ENCODE results near the gene SLC26A3. TPM values are rescaled to one million over a fixed set of nuclear protein-coding genes. Genes with fewer than 3 reads are reported as not detected.

SLC26A3 gene
- total RNA-seq, 1 donor from 2014 or later: not detected

- no peaks in the 10 kb centered on the region for H3K9me3 Mint-ChIP-seq
- no peak overlapping the region for H3K27ac Mint-ChIP-seq
- intact Hi-C loops (cut with micrococcal nuclease): loop anchor here (5.0 kb wide), 1 partner anchor 524 kb away; no protein-coding TSS in a partner anchor
- DNase-seq (ENCODE audit: low spot score): no peak
- peaks cover 16% of the 10 kb centered on the region for H3K27me3 Mint-ChIP-seq (ENCODE audit: insufficient read depth)
- no peaks in the 10 kb centered on the region for H3K36me3 Mint-ChIP-seq (ENCODE audit: low read depth)
- no peak overlapping the region for H3K4me3 Mint-ChIP-seq
- H3K4me1 Mint-ChIP-seq (ENCODE audit: low read depth): no peaks in the 10 kb centered on the region
Measured at GRCh38 chr7:107726356-107727130, 76.5 kb downstream of the SLC26A3 start.

DNA sequence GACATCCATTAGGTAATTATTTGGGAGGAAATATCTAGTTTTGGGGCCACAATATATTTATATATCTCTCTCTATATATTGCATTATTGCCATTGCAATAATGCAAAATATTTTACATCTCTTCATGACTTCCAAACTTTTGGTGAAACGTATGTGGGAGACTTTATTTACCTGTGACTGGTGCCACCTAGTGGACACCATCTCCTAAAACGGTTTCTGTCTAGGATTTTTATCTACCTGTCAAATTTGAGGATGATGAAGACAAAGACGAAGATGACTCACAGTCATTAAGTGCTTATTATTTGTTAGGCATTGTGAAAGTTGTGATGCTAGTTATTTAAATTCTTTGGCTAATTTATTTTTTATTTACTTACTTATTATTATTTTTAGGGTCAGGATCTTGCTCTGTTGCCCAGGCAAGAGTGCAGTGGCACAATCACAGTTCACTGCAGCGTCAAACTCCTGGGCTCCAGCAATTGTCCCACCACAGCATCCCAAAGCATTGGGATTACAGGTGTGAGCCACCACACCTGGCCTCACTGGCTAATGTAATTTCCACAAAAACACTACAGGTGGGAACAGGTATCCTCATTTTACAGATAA, 77.8 kb downstream of the SLC26A3 start:
- no peak overlapping the region for H3K4me3 Mint-ChIP-seq
- H3K4me1 Mint-ChIP-seq (ENCODE audit: low read depth): no peaks in the 10 kb centered on the region

GRCh38 chr7:107723255-107723654, 79.8 kb downstream of the SLC26A3 start:
- Mint-ChIP-seq H3K27me3 (ENCODE audit: insufficient read depth) (peaks cover 16% of the 10 kb centered on the region), H3K9me3 (no peaks in the 10 kb centered on the region), H3K4me1 (ENCODE audit: low read depth) (no peaks in the 10 kb centered on the region), H3K36me3 (ENCODE audit: low read depth) (no peaks in the 10 kb centered on the region), H3K4me3 (no peak overlapping the region), H3K27ac (no peak overlapping the region)
- intact Hi-C loops (cut with micrococcal nuclease): no loop called here
- no peak for DNase-seq (ENCODE audit: low spot score)

More for the DNA sequence above, 77.8 kb downstream of the SLC26A3 start:
- Mint-ChIP-seq H3K9me3 (no peaks in the 10 kb centered on the region), H3K27ac (no peak overlapping the region), H3K36me3 (ENCODE audit: low read depth) (no peaks in the 10 kb centered on the region), H3K27me3 (ENCODE audit: insufficient read depth) (peaks cover 16% of the 10 kb centered on the region)
- intact Hi-C loops (cut with micrococcal nuclease): loop anchor here (1.0 to 5.0 kb wide), 8 partner anchors 66 to 932 kb away; partner anchors contain the start of genes BCAP29, COG5 and DUS4L
- peak; percentile 25 for DNase-seq (ENCODE audit: low spot score)

- DNase-seq (ENCODE audit: low spot score): no peak
- H3K27me3 Mint-ChIP-seq (ENCODE audit: insufficient read depth): peaks cover 7% of the 10 kb centered on the region
- H3K9me3 Mint-ChIP-seq: no peaks in the 10 kb centered on the region
- no peak overlapping the region for H3K4me3 Mint-ChIP-seq
- H3K4me1 Mint-ChIP-seq (ENCODE audit: low read depth): no peaks in the 10 kb centered on the region
- intact Hi-C loops (cut with micrococcal nuclease): no loop called here
- H3K36me3 Mint-ChIP-seq (ENCODE audit: low read depth): no peaks in the 10 kb centered on the region
- no peak overlapping the region for H3K27ac Mint-ChIP-seq
Measured at GRCh38 chr7:107721286-107721685, 81.7 kb downstream of the SLC26A3 start.

DNA sequence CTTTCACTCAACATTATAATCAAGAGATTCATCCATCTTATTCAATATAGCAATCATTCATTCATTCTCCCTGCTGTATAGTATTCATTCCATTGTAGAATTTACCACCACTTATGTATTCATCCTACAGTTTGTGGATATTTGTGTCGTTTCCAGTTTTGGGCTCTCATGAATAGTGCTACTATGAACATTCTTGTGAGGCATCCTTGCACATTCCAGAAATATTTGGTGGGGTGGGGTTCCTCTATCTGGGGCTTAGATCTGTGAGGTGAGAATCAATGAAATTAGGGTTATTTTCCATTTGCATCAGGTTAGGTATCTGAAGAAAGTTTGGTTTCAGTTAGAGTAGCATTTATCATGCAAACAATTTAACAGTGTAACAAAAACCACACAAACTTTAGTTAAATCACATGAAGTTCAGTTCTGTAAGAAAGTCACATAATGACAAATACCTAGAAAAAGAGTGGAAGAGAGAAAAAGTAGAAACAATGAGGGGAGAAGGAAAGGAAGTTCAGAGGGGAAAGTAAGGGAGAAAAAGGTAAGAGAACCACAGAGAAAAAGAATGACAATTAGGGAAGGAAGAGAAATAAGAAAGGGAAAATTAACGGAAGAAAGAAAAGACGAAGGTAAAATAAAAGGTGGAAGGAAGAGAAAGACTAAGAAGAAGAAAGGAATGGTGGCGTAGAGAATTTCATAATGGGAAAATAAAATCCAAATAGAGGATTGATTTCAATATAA, 84.4 kb downstream of the SLC26A3 start:
- H3K4me1 Mint-ChIP-seq (ENCODE audit: low read depth): no peaks in the 10 kb centered on the region
- H3K27me3 Mint-ChIP-seq (ENCODE audit: insufficient read depth): no peaks in the 10 kb centered on the region
- H3K27ac Mint-ChIP-seq: no peak overlapping the region
- no peak overlapping the region for H3K4me3 Mint-ChIP-seq
- no peak for DNase-seq (ENCODE audit: low spot score)
- no peaks in the 10 kb centered on the region for H3K9me3 Mint-ChIP-seq
- intact Hi-C loops (cut with micrococcal nuclease): no loop called here
- no peaks in the 10 kb centered on the region for H3K36me3 Mint-ChIP-seq (ENCODE audit: low read depth)

GRCh38 chr7:107715531-107715930, 87.5 kb downstream of the SLC26A3 start:
- DNase-seq (ENCODE audit: low spot score): no peak
- H3K27ac Mint-ChIP-seq: no peak overlapping the region
- H3K4me3 Mint-ChIP-seq: no peak overlapping the region
- H3K4me1 Mint-ChIP-seq (ENCODE audit: low read depth): no peaks in the 10 kb centered on the region
- H3K36me3 Mint-ChIP-seq (ENCODE audit: low read depth): peaks cover 5% of the 10 kb centered on the region
- no peaks in the 10 kb centered on the region for H3K9me3 Mint-ChIP-seq
- intact Hi-C loops (cut with micrococcal nuclease): no loop called here
- H3K27me3 Mint-ChIP-seq (ENCODE audit: insufficient read depth): no peaks in the 10 kb centered on the region

Other genes starting within 250 kb of the SLC26A3 start
- 36.5 and 39.1 TPM in 2 replicates for gene COG5, start 239.3 kb downstream of the SLC26A3 start, total RNA-seq
- 11.8 and 13.5 TPM in 2 replicates for gene DUS4L, start 239.3 kb downstream of the SLC26A3 start, total RNA-seq
- gene BCAP29, start 223.0 kb downstream of the SLC26A3 start, total RNA-seq: 43.5 and 44.5 TPM in 2 replicates
- gene SLC26A4, start 142.4 kb downstream of the SLC26A3 start, total RNA-seq: 7.2 and 7.9 TPM in 2 replicates
- 46.9 and 49.6 TPM in 2 replicates for gene CBLL1, start 59.1 kb downstream of the SLC26A3 start, total RNA-seq
- gene DLD, start 88.0 kb upstream of the SLC26A3 start, total RNA-seq: 98.6 and 114 TPM in 2 replicates
- not detected in 2 replicates for gene LAMB1, start 199.9 kb upstream of the SLC26A3 start, total RNA-seq

Data from activated T-helper 1 cell treated with anti-CD3 and anti-CD28 coated beads, Interleukin-12 subunit alpha, Interleukin-12 subunit beta, Interleukin-2, Interleukin-4 antibody, amounts not matched to agents 30 ng/mL and 10 ng/mL and 1 ng/mL, durations not matched to agents 14 hours and 24 hours and 36 hours (primary cell).